HepG2 (cell line): ENCODE results near the gene RTP2. TPM values are rescaled to one million over a fixed set of nuclear protein-coding genes. Genes with fewer than 3 reads are reported as not detected.

Experiments used
- FOSL2 ChIP-seq: sonication (generic); formaldehyde crosslinking; IDR thresholded peaks from 2 replicates; pipeline ENCODE4 v1.4.0; 2020; ENCODE audit warnings: missing genetic modification reagents
- GABPB1 ChIP-seq: IDR thresholded peaks from 2 replicates; pipeline ENCODE4 v1.6.1; 2016; ENCODE audit warnings: mild to moderate bottlenecking, missing genetic modification reagents, moderate library complexity, missing compliant biosample characterization
- GPBP1L1 ChIP-seq: sonication (generic); formaldehyde crosslinking; IDR thresholded peaks from 2 replicates; pipeline ENCODE4 v1.5.0; 2020; ENCODE audit warnings: mild to moderate bottlenecking, missing genetic modification reagents
- MXI1 ChIP-seq: IDR thresholded peaks from 3 replicates; pipeline ENCODE4 v1.6.1; 2012; ENCODE audit warnings: low read depth, low read length, inconsistent platforms, borderline replicate concordance
- RAD21 ChIP-seq: fragments of 450-650 bp; formaldehyde crosslinking; IDR thresholded peaks from 2 replicates; pipeline ENCODE4 v1.5.0; 2020; ENCODE audit warnings: mild to moderate bottlenecking
- SIN3A ChIP-seq: IDR thresholded peaks from 2 replicates; pipeline ENCODE4 v1.6.1; 2011; ENCODE audit warnings: low read depth, mild to moderate bottlenecking, control low read depth, low read length, borderline replicate concordance
- SMYD3 ChIP-seq: sonication (generic); formaldehyde crosslinking; IDR thresholded peaks from 2 replicates; pipeline ENCODE4 v1.8.1; 2023; ENCODE audit warnings: mild to moderate bottlenecking, missing genetic modification reagents
- SOX5 ChIP-seq: IDR thresholded peaks from 2 replicates; pipeline ENCODE4 v1.6.1; 2016; ENCODE audit warnings: borderline replicate concordance
- SSRP1 ChIP-seq: IDR thresholded peaks from 2 replicates; pipeline ENCODE4 v1.6.1; 2016; ENCODE audit warnings: control low read depth
- TGIF2 ChIP-seq: IDR thresholded peaks from 2 replicates; pipeline ENCODE4 v1.6.1; 2016; ENCODE audit warnings: control low read depth, missing compliant biosample characterization
- ZFP1 ChIP-seq: IDR thresholded peaks from 2 replicates; pipeline ENCODE4 v1.6.1; 2016
- ZNF30 ChIP-seq: sonication (generic); formaldehyde crosslinking; IDR thresholded peaks from 2 replicates; pipeline ENCODE4 v1.5.0; 2020; ENCODE audit warnings: mild to moderate bottlenecking, missing genetic modification reagents
- ZNF547 ChIP-seq: sonication (generic); formaldehyde crosslinking; IDR thresholded peaks from 2 replicates; pipeline ENCODE4 v1.5.1; 2020; ENCODE audit warnings: mild to moderate bottlenecking, missing genetic modification reagents
- polyA plus RNA-seq, 8 experiments: library from polyadenylated mRNA; depleted of rRNA in 3 of 8; stranded (reverse) in 7 of 8; unstranded in 1 of 8; fragments of >200 nt; fragmentation: Illumina TruSeq in 4 of 8; extraction: Trizol in 4 of 8; gene quantifications; 2 replicates each; pipeline versions ENCODE4 v1.2.1 to v1.2.3, GENCODE V29; 2011 to 2016; ENCODE audit warnings: low read depth in 4 of 8, missing spikeins in 1 of 8, mixed read lengths in 1 of 8; ENCODE audit not compliant: insufficient read depth in 1 of 8
- total RNA-seq, 5 experiments: library from RNA; depleted of rRNA; stranded (reverse); fragments of >200 nt; fragmentation: Illumina TruSeq; extraction: Trizol; gene quantifications; 2 replicates each; pipeline ENCODE4 v1.2.3, GENCODE V29; 2016; ENCODE audit warnings: low read depth in 1 of 5
- TF ChIP-seq, protein P1 (sequence below): sonication (generic); formaldehyde crosslinking; IDR thresholded peaks from 2 replicates; pipeline ENCODE4 v1.4.0; 2020; ENCODE audit warnings: low read depth, missing genetic modification reagents
- TF ChIP-seq, protein P2 (sequence below): sonication (generic); formaldehyde crosslinking; IDR thresholded peaks from 2 replicates; pipeline ENCODE4 v1.8.1; 2022; ENCODE audit warnings: mild to moderate bottlenecking, missing genetic modification reagents
- TF ChIP-seq, protein P3 (sequence below): sonication (generic); formaldehyde crosslinking; IDR thresholded peaks from 2 replicates; pipeline ENCODE4 v1.8.1; 2023; ENCODE audit warnings: missing genetic modification reagents, inconsistent platforms, borderline replicate concordance
- TF ChIP-seq, protein P4 (sequence below): sonication (generic); formaldehyde crosslinking; conservative IDR thresholded peaks from 2 replicates; pipeline ENCODE4 v1.8.0; 2022; ENCODE audit warnings: low read depth, missing genetic modification reagents
- TF ChIP-seq, protein P5 (sequence below): sonication (generic); formaldehyde crosslinking; IDR thresholded peaks from 2 replicates; pipeline ENCODE4 v1.4.0; 2020; ENCODE audit warnings: missing genetic modification reagents
- TF ChIP-seq, protein P6 (sequence below): IDR thresholded peaks from 2 replicates; pipeline ENCODE4 v1.6.1; 2016; ENCODE audit warnings: low read depth

The RTP2 gene
- total and polyA plus RNA-seq, 2 of the 13 experiments (the other 11 are each of a cell fraction or from before 2014, with no cell fraction given): not detected

DNA sequence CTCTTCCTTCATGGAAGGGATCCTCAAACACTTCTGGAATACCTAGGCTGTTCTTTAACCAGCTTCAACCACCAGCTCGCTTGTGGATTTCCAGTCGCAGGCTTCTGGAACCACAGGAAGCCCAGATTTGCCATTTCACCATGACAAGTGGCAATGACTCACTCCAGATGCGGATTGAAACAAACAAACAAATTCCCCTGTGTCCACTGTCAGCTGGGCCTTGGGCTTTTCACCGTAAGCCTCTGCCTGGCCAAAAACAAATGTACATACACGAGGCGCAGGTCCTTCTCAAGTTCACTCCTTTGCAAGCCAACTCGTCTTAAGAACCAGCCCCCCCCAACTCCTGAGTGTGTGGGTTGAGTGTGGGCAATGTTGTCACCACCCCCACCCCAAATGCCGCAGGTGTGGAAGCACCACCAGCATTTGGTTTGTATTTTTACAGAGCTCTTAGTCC, 34.1 kb upstream of the RTP2 start (continued):
- TF ChIP-seq, protein P1, sequence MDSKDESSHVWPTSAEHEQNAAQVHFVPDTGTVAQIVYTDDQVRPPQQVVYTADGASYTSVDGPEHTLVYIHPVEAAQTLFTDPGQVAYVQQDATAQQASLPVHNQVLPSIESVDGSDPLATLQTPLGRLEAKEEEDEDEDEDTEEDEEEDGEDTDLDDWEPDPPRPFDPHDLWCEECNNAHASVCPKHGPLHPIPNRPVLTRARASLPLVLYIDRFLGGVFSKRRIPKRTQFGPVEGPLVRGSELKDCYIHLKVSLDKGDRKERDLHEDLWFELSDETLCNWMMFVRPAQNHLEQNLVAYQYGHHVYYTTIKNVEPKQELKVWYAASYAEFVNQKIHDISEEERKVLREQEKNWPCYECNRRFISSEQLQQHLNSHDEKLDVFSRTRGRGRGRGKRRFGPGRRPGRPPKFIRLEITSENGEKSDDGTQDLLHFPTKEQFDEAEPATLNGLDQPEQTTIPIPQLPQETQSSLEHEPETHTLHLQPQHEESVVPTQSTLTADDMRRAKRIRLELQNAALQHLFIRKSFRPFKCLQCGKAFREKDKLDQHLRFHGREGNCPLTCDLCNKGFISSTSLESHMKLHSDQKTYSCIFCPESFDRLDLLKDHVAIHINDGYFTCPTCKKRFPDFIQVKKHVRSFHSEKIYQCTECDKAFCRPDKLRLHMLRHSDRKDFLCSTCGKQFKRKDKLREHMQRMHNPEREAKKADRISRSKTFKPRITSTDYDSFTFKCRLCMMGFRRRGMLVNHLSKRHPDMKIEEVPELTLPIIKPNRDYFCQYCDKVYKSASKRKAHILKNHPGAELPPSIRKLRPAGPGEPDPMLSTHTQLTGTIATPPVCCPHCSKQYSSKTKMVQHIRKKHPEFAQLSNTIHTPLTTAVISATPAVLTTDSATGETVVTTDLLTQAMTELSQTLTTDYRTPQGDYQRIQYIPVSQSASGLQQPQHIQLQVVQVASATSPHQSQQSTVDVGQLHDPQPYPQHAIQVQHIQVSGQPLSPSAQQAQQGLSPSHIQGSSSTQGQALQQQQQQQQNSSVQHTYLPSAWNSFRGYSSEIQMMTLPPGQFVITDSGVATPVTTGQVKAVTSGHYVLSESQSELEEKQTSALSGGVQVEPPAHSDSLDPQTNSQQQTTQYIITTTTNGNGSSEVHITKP (CRISPR knock-in tag): peak; percentile 51; the same call in 1 of the 2 replicates
- 0 out of 2 replicates have a peak, but pooled peaks have one; percentile 19 for TF ChIP-seq SOX5
- no peak for TF ChIP-seq SMYD3 (CRISPR knock-in tag)
- TF ChIP-seq, protein P2, sequence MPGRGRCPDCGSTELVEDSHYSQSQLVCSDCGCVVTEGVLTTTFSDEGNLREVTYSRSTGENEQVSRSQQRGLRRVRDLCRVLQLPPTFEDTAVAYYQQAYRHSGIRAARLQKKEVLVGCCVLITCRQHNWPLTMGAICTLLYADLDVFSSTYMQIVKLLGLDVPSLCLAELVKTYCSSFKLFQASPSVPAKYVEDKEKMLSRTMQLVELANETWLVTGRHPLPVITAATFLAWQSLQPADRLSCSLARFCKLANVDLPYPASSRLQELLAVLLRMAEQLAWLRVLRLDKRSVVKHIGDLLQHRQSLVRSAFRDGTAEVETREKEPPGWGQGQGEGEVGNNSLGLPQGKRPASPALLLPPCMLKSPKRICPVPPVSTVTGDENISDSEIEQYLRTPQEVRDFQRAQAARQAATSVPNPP (CRISPR knock-in tag): no peak
- 0 out of 2 replicates have a peak, but pooled peaks have one; percentile 17 for TF ChIP-seq GABPB1
- TF ChIP-seq ZNF547 (CRISPR knock-in tag): no peak
- TF ChIP-seq RAD21 (CRISPR knock-in tag): no peak
- TF ChIP-seq ZNF30 (CRISPR knock-in tag): no peak
- TF ChIP-seq, protein P3, sequence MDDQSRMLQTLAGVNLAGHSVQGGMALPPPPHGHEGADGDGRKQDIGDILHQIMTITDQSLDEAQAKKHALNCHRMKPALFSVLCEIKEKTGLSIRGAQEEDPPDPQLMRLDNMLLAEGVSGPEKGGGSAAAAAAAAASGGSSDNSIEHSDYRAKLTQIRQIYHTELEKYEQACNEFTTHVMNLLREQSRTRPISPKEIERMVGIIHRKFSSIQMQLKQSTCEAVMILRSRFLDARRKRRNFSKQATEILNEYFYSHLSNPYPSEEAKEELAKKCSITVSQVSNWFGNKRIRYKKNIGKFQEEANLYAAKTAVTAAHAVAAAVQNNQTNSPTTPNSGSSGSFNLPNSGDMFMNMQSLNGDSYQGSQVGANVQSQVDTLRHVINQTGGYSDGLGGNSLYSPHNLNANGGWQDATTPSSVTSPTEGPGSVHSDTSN (CRISPR knock-in tag): no peak
- peak; percentile 28; the same call in 1 of the 2 replicates for TF ChIP-seq SIN3A
- no peak for TF ChIP-seq MXI1
- no peak for TF ChIP-seq GPBP1L1 (CRISPR knock-in tag)
- TF ChIP-seq, protein P4, sequence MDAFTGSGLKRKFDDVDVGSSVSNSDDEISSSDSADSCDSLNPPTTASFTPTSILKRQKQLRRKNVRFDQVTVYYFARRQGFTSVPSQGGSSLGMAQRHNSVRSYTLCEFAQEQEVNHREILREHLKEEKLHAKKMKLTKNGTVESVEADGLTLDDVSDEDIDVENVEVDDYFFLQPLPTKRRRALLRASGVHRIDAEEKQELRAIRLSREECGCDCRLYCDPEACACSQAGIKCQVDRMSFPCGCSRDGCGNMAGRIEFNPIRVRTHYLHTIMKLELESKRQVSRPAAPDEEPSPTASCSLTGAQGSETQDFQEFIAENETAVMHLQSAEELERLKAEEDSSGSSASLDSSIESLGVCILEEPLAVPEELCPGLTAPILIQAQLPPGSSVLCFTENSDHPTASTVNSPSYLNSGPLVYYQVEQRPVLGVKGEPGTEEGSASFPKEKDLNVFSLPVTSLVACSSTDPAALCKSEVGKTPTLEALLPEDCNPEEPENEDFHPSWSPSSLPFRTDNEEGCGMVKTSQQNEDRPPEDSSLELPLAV (CRISPR knock-in tag): no peak
- 0 out of 2 replicates have a peak, but pooled peaks have one; percentile 49 for TF ChIP-seq TGIF2 (CRISPR knock-in tag)
- no peak for TF ChIP-seq ZFP1 (CRISPR knock-in tag)
- TF ChIP-seq, protein P5, sequence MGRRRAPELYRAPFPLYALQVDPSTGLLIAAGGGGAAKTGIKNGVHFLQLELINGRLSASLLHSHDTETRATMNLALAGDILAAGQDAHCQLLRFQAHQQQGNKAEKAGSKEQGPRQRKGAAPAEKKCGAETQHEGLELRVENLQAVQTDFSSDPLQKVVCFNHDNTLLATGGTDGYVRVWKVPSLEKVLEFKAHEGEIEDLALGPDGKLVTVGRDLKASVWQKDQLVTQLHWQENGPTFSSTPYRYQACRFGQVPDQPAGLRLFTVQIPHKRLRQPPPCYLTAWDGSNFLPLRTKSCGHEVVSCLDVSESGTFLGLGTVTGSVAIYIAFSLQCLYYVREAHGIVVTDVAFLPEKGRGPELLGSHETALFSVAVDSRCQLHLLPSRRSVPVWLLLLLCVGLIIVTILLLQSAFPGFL: no peak
- TF ChIP-seq FOSL2 (CRISPR knock-in tag): peak; percentile 97
- TF ChIP-seq, protein P6, sequence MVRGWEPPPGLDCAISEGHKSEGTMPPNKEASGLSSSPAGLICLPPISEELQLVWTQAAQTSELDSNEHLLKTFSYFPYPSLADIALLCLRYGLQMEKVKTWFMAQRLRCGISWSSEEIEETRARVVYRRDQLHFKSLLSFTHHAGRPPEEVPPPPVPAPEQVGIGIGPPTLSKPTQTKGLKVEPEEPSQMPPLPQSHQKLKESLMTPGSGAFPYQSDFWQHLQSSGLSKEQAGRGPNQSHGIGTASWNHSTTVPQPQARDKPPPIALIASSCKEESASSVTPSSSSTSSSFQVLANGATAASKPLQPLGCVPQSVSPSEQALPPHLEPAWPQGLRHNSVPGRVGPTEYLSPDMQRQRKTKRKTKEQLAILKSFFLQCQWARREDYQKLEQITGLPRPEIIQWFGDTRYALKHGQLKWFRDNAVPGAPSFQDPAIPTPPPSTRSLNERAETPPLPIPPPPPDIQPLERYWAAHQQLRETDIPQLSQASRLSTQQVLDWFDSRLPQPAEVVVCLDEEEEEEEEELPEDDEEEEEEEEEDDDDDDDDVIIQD: peak; percentile 44; the same call in 1 of the 2 replicates
- TF ChIP-seq SSRP1 (CRISPR knock-in tag): no peak
